K562 (cell line): Measurements from ENCODE around the gene SORCS2. TPM values are rescaled to one million over a fixed set of nuclear protein-coding genes. Genes with fewer than 3 reads are reported as not detected.
A peak's percentile ranks its signal among the peaks of the same experiment; 100 is the strongest.

Experiments used
- ATAC-seq: fragments of 200-7000 bp; cut with Tn5 transposase; 3 replicates; pipeline ENCODE4 v1.9.1; 2020; ENCODE audit warnings: moderate library complexity
- BruUV-seq: library from RNA; stranded (reverse); fragments of 400-500 nt; replicated peaks from 2 replicates; lab custom pipeline; 2021; lab: Mats Ljungman, UMichigan
- CTCF ChIA-PET: fragments of 300-600 bp; formaldehyde crosslinking; extraction: SDS; loops from one replicate; lab custom pipeline; 2021; ENCODE audit warnings: low intra/inter-chr PET ratio; lab: Yijun Ruan, JAX
- POLR2A ChIA-PET: fragments of 300-600, 350-650 bp; sonication (Branson Sonifier 250); formaldehyde crosslinking; extraction: SDS; loops from one replicate; lab custom pipeline; 2021; ENCODE audit warnings: antibody characterized with exemption, inconsistent platforms; lab: Yijun Ruan, JAX
- DNase-seq, 4 experiments: peaks; one replicate each; pipeline versions ENCODE4 v3.0.0 to v3.0.0-alpha.2; 2011 to 2018; ENCODE audit warnings: low spot score in 3 of 4, mixed read lengths in 3 of 4; ENCODE audit errors: extremely low read depth in 1 of 4
- FAIRE-seq: peaks from 2 replicates; lab custom pipeline; 2011; peaks lifted over from hg19 to GRCh38; lab: Jason Lieb, UNC
- H2AFZ ChIP-seq: 2 replicates; pipeline ENCODE4 v1.6.0; 2011; ENCODE audit warnings: low read depth, low read length, control low read depth, inconsistent platforms
- H3K27ac ChIP-seq: fragments of 200-600 bp; 3 replicates; pipeline ENCODE4 v1.8.0; 2011; ENCODE audit warnings: low read depth, mild to moderate bottlenecking, control low read depth, inconsistent platforms, low read length, moderate library complexity, mixed read lengths; ENCODE audit errors: extremely low read depth
- H3K27me3 ChIP-seq, 2 experiments: fragments of 300-600 bp in 1 of 2; 2 replicates in 1 of 2; 3 replicates in 1 of 2; pipeline versions ENCODE4 v1.6.0 to v1.8.0; 2011; ENCODE audit warnings: inconsistent platforms in 2 of 2, low read length in 2 of 2, mild to moderate bottlenecking in 1 of 2, mixed read lengths in 1 of 2, moderate library complexity in 1 of 2; ENCODE audit not compliant: control insufficient read depth in 2 of 2, insufficient read depth in 2 of 2
- H3K36me3 ChIP-seq: fragments of 300-600 bp; 3 replicates; pipeline ENCODE4 v1.8.0; 2011; ENCODE audit warnings: mild to moderate bottlenecking, low read length, inconsistent platforms; ENCODE audit not compliant: control insufficient read depth, insufficient read depth
- H3K4me1 ChIP-seq, 2 experiments: fragments of 200-600 bp in 1 of 2; replicated peaks in 1 of 2; 2 replicates in 1 of 2; 3 replicates in 1 of 2; pipeline versions ENCODE4 v1.5.1 to v1.8.0; 2011; ENCODE audit warnings: inconsistent platforms in 2 of 2, low read length in 2 of 2, mild to moderate bottlenecking in 1 of 2, mixed read lengths in 1 of 2, moderate library complexity in 1 of 2; ENCODE audit not compliant: control insufficient read depth in 2 of 2, insufficient read depth in 2 of 2
- H3K4me2 ChIP-seq: 2 replicates; pipeline ENCODE4 v1.6.1; 2011; ENCODE audit warnings: low read length, control low read depth, inconsistent platforms, mixed read lengths; ENCODE audit not compliant: insufficient read depth
- H3K4me3 ChIP-seq: fragments of 200-600 bp; sonication (generic), shearing (Covaris generic); 2 replicates; pipeline ENCODE4 v1.5.1; 2016; ENCODE audit warnings: control low read depth, inconsistent platforms
- H3K79me2 ChIP-seq: fragments of 200-600 bp; 3 replicates; pipeline ENCODE4 v1.8.0; 2011; ENCODE audit warnings: low read length, inconsistent platforms; ENCODE audit not compliant: control insufficient read depth, insufficient read depth
- H3K9ac ChIP-seq, 2 experiments: 2 replicates each; pipeline versions ENCODE4 v1.6.0 to v1.6.1; 2011; ENCODE audit warnings: low read depth in 2 of 2, low read length in 2 of 2, control low read depth in 1 of 2, inconsistent platforms in 1 of 2, mild to moderate bottlenecking in 1 of 2, mixed read lengths in 1 of 2; ENCODE audit not compliant: insufficient read depth in 1 of 2
- H3K9me1 ChIP-seq: one replicate; pipeline ENCODE4 v1.6.0; 2011; ENCODE audit warnings: inconsistent platforms, mild to moderate bottlenecking, low read length, moderate library complexity; ENCODE audit not compliant: control insufficient read depth, insufficient read depth
- H3K9me3 ChIP-seq: replicated peaks from 2 replicates; pipeline ENCODE4 v1.5.1; 2011; ENCODE audit warnings: low read depth, low read length, inconsistent platforms; ENCODE audit not compliant: control insufficient read depth, insufficient read depth
- H4K20me1 ChIP-seq: replicated peaks from 2 replicates; pipeline ENCODE4 v1.6.1; 2011; ENCODE audit warnings: low read length, inconsistent platforms, mixed read lengths; ENCODE audit not compliant: control insufficient read depth, insufficient read depth
- EGR1 ChIP-seq: fragments of 450-650 bp; conservative IDR thresholded peaks from 2 replicates; pipeline ENCODE4 v1.6.1; 2017; ENCODE audit warnings: mild to moderate bottlenecking
- ELF1 ChIP-seq: fragments of 200-800 bp; sonication (Bioruptor generic); IDR thresholded peaks from 2 replicates; pipeline ENCODE4 v1.6.1; 2016; ENCODE audit warnings: missing genetic modification characterization, missing compliant biosample characterization
- RAD21 ChIP-seq, 2 experiments: fragments of 250-450 bp in 1 of 2; fragments of 450-650 bp in 1 of 2; sonication (Bioruptor Pico) in 1 of 2; formaldehyde crosslinking in 1 of 2; IDR thresholded peaks in 1 of 2; conservative IDR thresholded peaks in 1 of 2; 2 replicates each; pipeline versions ENCODE4 v1.4.0 to v1.8.0; 2020 to 2022; ENCODE audit warnings: mild to moderate bottlenecking in 2 of 2, moderate library complexity in 1 of 2
- TSC22D4 ChIP-seq: fragments of 450-650 bp; IDR thresholded peaks from 2 replicates; pipeline ENCODE4 v1.6.1; 2016; ENCODE audit warnings: missing genetic modification characterization, missing biosample characterization, control low read depth
- ZBTB1 ChIP-seq: sonication (generic); formaldehyde crosslinking; IDR thresholded peaks from 2 replicates; pipeline ENCODE4 v1.8.1; 2023; ENCODE audit warnings: missing genetic modification reagents, low read depth, mild to moderate bottlenecking, borderline replicate concordance
- ZNF280B ChIP-seq: fragments of 250-450 bp; sonication (Bioruptor Pico); IDR thresholded peaks from 2 replicates; pipeline ENCODE4 v1.5.1; 2021; ENCODE audit warnings: mild to moderate bottlenecking
- ZNF551 ChIP-seq: fragments of 250-450 bp; sonication (Bioruptor Pico); IDR thresholded peaks from 2 replicates; pipeline ENCODE4 v1.5.0; 2021; ENCODE audit warnings: mild to moderate bottlenecking, moderate library complexity
- WGBS: fragments of 100-300 bp; shearing (Covaris generic); methylation state at CpG from one replicate; pipeline ENCODE4 v1.1.6; 2016; ENCODE audit warnings: low coverage, mixed read lengths; ENCODE audit not compliant: insufficient coverage; ENCODE audit errors: missing lambda C conversion rate; 5-methylcytosine and 5-hydroxymethylcytosine counted together
- in situ Hi-C: fragments of 300-500 bp; cut with MboI; formaldehyde crosslinking; loops from 4 replicates; pipeline ENCODE4 v1.15.0; 2018; ENCODE audit warnings: inconsistent platforms, mixed read lengths
- intact Hi-C: fragments of 100-400 bp; cut with micrococcal nuclease; formaldehyde crosslinking; loops from 2 replicates; pipeline ENCODE4 v1.14.2; 2022
- polyA plus RNA-seq, 8 experiments: library from polyadenylated mRNA; depleted of rRNA in 4 of 8; stranded (reverse) in 5 of 8; unstranded in 3 of 8; fragments of >200 nt; fragmentation: Nextera tagmentation in 2 of 8; fragmentation: Illumina TruSeq in 1 of 8; extraction: Ambion mirVana in 2 of 8; extraction: Trizol in 1 of 8; gene quantifications; 2 replicates each; pipeline versions ENCODE4 v1.2.1 to v1.2.3, GENCODE V29; 2011 to 2014; ENCODE audit warnings: inconsistent platforms in 1 of 8, missing spikeins in 1 of 8
- total RNA-seq, 7 experiments: library from RNA; depleted of rRNA in 6 of 7; stranded (reverse); fragments of >200 nt in 6 of 7; fragmentation: Illumina TruSeq in 2 of 7; extraction: Trizol in 2 of 7; gene quantifications; 2 replicates each; pipeline versions ENCODE4 v1.2.1 to v1.2.3, GENCODE V29; 2011 to 2021; ENCODE audit warnings: low replicate concordance in 1 of 7

The SORCS2 gene
- total and polyA plus RNA-seq, 9 of the 15 experiments (the other 6 are each of a cell fraction or from before 2014, with no cell fraction given) = not detected

- TF ChIP-seq ELF1 (tag) = no peak
- no peak for TF ChIP-seq ZBTB1 (CRISPR knock-in tag)
- TF ChIP-seq TSC22D4 (tag) = no peak
- TF ChIP-seq ZNF551 = no peak
- TF ChIP-seq RAD21 (CRISPR knock-in tag; conservative IDR thresholded peaks at IDR 0.05 in 1 of 2, IDR thresholded peaks at IDR 0.05 in 1 of 2) = no peak
These were observed 586.4 kb downstream of the SORCS2 start (continued) for GRCh38 chr4:7778510-7779431.

GRCh38 chr4:7779432-7779768, 587.1 kb downstream of the SORCS2 start:
- H3K79me2 ChIP-seq = no peaks in the 10 kb centered on the region
- no peaks in the 10 kb centered on the region for H3K9me1 ChIP-seq
- ATAC-seq (no peak), FAIRE-seq (no peak), DNase-seq (no peak)
- H3K27me3 ChIP-seq = peaks cover 0 to 13% of the 10 kb centered on the region in 2 experiments; a peak in 2 of 5 replicates
- H3K4me2 ChIP-seq = no peak overlapping the region
- no peak overlapping the region for H3K9ac ChIP-seq
- 23% methylated on average over 5 of the region's 5 CpGs for WGBS
- CTCF ChIA-PET = no interaction called here
- no peak overlapping the region for H3K27ac ChIP-seq
- in situ Hi-C loops = no loop called here
- TF ChIP-seq ZNF280B (CRISPR knock-in tag) (no peak), EGR1 (peak; percentile 55)
- no peak overlapping the region for H2AFZ ChIP-seq
- no peaks in the 10 kb centered on the region; a peak in 1 of 5 replicates for H3K4me1 ChIP-seq
- H3K9me3 ChIP-seq = no peaks in the 10 kb centered on the region; the same call in 1 of the 2 replicates
- POLR2A ChIA-PET = no interaction called here
- no peak overlapping the region for H3K4me3 ChIP-seq
- H3K36me3 ChIP-seq = no peaks in the 10 kb centered on the region
- no peaks in the 10 kb centered on the region for H4K20me1 ChIP-seq
- no TSS peak for BruUV-seq
- intact Hi-C loops = no loop called here
